GM21360 (cell line): ENCODE data around the gene CREB3L2.

Source experiments
- ATAC-seq: cut with Tn5 transposase; IDR thresholded peaks from one replicate; pipeline ENCODE4 v1.9.1; 2021; ENCODE audit warnings: mild to moderate bottlenecking, moderate library complexity; ENCODE audit not compliant: unreplicated experiment

The CREB3L2 gene

DNA sequence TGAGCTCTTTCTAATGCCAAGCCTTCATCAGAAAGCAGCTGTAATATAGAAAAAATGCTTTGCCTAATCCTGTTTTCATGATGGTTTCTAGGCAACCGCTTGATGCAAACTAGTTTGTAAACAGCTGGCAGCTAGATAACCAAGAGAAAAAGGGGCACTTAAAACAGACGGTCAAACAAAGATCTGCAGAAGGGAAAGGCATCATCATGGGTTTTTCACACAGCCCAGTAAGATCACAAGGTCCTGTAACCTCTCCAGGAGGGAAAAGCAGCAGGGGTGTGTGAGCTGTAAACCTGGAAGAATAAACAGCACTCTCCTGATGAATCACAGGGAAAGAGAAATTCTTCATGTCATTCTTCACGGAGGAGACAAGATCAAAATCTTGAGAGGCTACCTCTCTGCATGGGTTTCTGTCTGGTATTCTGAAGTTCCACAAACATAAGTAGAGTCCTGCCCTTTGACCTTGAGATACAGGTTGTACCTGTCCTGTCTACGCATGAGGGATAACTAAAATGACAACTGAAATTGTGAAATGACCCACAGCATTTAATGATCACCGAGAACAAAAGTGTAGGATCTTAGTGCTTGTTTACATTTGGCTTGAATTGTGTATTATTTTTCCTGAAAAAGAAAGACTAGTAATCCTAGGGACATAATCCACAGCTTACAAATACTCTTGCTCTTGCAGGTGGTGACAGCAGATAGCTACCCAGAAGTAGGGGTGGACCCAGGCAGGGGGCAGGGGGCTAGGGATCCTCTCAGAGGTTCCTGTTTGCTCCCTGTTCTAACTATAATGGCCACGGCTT lies 48.0 kb downstream of the CREB3L2 start:
- no peak for ATAC-seq

- ATAC-seq = no peak
Measured at GRCh38 chr7:137953043-137953664, 48.7 kb downstream of the CREB3L2 start.

GRCh38 chr7:137952426-137952805 lies 49.5 kb downstream of the CREB3L2 start:
- ATAC-seq = no peak

- ATAC-seq = no peak
Measured at GRCh38 chr7:137951700-137952425, 50.0 kb downstream of the CREB3L2 start.

DNA sequence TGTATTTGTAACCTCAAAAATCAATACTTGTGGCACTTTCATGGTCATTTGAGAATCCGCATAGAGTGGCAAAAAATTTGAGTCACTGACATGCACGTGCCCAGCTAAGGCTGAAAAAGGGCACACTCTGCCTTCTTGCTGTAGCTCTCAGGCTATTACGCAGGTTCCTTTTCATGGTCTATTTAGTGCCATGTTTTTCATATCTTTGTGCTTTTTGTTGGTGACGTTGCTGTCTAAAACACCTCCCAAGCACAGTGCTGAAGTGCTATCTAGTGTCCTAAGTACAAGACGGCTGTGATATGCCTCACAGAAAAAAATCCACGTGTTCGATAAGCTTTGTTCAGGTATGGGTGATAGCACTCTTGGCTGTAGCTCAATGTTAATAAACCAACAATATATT lies 50.9 kb downstream of the CREB3L2 start:
- no peak for ATAC-seq

DNA sequence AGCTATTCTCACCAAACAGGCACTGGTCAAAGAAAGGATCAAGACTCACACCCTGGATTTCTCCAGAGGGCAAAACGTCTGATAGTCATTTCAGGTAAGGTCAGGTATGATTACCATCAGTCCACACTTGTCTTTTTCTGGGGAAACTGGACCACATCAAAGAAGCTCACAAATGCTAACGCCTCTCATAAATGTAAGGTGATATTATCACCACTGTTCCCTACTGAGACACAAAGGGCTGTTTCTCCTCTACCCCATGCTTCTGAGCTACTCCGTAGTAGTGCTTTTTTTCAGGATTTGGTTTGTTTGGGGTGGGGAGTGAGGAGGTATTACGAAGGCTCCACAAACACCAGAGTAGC lies 51.6 kb downstream of the CREB3L2 start:
- no peak for ATAC-seq

DNA sequence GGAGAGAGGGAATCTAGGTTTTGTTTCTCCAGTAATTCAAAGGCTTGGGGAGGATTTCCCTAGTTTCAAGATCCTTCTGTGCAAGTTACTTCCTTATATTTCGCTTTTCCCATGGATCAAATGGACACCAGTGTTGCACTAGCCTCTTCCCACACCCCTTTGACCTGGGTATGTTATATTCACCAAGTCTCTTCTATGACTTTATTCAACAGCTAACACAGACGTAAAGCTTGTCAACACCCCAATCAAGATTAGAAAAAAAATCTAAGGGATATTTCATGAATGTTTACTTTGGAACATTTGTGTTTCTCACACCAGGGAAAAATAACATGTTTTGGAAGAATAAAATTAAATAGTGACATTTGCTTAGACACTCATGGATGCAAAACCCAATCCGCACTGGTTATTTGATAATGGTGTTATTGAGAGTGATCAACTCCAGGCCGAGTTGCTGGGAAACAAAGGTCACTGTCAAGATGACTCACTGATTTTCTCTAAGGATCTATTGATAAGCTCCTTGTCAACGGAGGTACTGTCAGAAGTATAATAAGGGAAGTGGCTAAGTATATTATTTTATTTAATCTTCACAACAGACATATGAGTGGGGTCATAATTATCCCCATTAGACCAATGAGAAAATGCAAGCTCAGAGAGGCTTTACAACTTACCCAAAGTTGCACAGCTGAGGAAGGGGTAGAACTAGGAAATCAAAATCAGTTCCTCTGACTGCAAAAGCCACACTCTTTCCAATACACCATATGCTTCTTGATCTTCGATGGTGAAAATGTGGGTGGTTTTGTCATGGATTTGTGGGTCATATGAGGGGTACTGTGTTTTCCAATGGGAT lies 52.2 kb downstream of the CREB3L2 start:
- ATAC-seq = no peak

DNA sequence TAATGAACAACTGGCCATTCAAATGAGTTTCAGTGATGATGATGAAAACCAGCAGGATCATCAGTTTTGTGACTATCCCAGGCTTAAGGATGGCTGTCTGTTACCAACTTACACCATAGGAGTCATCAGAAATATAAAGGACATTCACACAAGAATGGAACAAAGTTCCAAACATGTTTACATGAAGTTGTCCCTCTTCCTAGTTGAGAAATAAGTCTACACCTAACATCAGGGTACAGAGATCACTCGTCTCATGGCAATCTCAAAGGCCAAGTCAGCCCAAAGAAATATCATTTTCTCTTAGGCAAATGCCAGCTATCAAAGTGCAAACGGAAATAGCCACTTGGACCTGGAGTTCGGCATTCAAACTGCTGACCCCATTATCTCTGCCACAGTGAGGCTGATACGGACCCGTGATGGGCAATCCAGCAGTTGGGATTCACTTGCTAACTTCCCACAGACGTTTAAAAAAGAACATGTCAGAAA lies 53.0 kb downstream of the CREB3L2 start:
- no peak for ATAC-seq

DNA sequence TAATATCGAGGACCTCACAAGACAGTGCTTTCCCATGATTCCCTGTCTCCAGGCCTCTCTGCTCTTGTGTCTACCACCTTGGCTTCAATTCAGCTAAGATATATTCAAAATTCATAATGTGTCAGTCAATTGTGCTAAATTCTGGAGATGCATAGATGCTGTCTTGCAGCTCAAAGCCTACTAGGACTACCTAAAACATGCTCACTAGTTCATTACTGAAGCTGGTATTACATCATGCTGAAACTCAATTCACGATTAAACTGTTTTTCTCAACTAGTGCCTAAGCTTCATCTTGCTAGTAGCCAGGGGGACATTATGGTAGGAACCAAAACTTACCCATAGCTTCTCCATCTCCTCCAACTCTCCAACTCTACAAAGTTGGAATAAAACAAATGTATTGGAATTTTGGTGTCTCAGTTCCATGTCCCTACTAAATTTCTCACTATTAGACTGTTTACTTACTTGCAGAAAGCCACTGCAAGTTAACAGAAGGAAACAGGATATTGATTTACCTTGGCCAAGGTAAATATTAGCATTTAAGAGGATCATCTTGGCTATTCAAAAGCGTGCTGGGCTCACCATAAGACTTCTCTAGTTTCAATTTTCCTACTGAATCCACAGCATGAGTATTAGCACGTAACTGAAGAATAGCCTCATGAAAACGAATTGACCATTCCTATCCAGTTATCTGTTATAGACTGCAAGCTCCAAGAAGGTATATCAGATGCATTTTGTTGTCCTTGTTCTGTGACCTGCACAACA lies 53.6 kb downstream of the CREB3L2 start:
- no peak for ATAC-seq

DNA sequence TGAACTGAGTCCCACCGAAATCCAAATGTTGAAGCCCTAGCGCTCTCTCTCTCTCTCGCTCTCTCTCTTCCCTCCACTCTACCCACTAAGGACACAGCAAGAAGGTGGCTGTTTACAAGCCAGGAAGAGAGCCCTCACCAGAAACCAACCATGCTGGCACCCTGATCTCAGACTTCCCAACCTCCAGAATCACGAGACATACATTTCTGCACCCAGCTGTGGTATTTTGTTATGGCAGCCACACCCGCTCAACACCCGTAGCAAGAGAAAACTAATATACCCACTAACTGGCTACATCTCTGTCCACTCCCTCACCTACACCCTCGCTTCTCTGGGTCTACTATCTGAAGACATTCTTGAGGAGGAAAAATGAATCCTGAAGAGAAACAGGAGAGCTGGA lies 54.8 kb downstream of the CREB3L2 start:
- no peak for ATAC-seq

- no peak for ATAC-seq
Measured at GRCh38 chr7:137946011-137946410, 55.9 kb downstream of the CREB3L2 start.

- ATAC-seq = no peak
Measured at GRCh38 chr7:137944168-137944567, 57.7 kb downstream of the CREB3L2 start.

GRCh38 chr7:137943132-137943551 lies 58.7 kb downstream of the CREB3L2 start:
- no peak for ATAC-seq

- no peak for ATAC-seq
Measured at GRCh38 chr7:137942484-137943115, 59.3 kb downstream of the CREB3L2 start.

DNA sequence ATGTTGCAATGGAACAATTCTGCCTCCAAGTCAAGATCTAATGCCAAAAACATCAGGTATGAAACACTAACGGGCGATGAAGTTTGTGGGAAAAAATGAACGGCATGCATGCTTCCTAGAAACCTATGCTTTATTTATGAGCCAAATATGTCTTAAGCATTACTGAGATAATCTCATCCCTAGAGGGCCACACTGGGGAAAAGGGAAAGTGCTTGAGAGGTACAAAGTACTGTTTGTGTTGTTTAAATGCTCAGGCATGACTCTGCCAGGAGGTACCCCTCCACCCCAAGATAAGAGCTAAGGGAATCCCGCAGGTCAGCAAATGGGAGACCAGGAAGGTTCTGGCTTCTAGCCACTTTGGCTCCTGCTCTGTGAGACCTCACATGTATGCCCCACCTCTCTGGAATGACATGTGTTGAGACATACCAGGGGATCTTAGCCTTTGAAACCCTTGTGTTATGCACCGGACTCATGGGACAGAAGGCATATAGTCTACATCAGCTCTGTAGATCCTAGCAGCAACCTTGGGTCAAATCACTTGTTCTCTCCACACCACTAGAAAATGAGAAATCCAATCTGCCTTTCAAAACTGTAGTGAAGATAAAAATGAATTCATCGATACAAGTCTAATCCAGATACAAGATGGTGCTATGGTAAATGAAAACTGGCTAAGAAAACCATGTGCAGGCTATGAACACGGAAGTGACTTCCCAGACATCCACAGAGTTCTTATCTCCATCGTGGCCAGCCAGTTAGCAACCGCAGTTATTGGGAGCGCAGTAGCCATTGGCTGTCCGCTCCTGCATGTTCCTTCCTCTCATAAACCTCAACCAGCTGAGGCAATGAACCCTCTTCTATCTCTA lies 61.0 kb downstream of the CREB3L2 start:
- no peak for ATAC-seq

DNA sequence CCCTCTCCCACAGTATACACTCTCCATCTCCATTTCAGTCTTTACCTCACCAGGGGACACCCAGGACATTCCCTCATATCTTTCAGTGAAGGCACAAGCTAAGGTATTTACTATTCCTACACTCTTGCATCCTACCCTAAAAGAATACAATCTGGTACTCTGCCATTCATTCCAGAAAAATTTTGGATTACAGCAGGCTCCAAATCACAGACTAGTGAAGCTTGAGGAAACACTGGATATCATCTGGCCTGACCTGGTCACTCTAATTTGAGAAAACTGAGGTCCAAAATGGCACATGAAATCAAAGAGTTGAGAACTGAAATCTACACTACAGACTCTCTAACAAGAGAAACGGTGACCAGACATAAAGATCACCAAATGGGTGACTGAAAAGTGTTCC lies 61.7 kb downstream of the CREB3L2 start:
- no peak for ATAC-seq

GRCh38 chr7:137937202-137937560 lies 64.7 kb downstream of the CREB3L2 start:
- no peak for ATAC-seq

DNA sequence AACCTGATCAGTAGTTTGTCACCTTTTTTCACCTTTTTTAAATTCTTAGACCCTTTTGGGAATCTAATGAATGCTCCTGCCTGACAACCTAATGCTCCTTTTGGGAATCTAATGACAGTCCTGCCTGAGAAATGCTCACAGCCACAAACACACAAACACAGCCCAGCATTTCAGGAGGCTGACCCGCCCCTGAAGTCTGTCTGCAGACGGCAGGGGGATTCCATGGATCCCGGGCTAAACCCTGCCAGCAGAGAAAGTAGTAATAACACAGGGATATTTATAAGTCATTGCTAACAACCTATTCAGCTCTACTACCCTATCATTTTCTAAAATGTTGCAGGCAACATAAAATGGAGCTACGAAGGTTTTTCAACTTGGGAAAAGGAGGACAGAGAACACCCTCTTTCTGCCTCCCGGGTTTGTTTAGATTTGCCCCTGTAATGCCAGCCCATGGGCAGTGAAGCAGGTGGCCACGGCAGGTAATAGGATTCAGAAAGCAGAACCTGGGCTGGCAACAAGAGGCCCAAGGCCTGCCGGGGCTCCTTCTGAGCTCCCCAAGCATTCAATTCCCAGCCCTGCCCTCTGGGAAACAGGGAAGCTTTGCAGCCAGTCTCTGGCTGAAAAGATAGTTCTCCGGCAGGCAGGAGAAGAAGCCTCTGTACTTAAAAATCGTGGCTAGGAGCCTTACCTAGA lies 65.2 kb downstream of the CREB3L2 start:
- ATAC-seq = no peak
